Pancreas (tissue), 10 donors: ENCODE measurements around the gene CNTFR. TPM values are rescaled to one million over a fixed set of nuclear protein-coding genes. Genes with fewer than 3 reads are reported as not detected.

ENCODE experiments used
- ATAC-seq, 4 donors: fragments of 200-7000 bp; cut with Tn5 transposase; one replicate each; pipeline versions ENCODE4 v1.8.0 to v1.9.1; 2020; ENCODE audit warnings: mild to moderate bottlenecking in 4 of 4, moderate library complexity in 4 of 4
- DNase-seq, 6 donors: peaks; one replicate each; pipeline ENCODE4 v3.0.0-alpha.2; 2020
- FAIRE-seq: peaks from 2 replicates; lab custom pipeline; 2012; peaks lifted over from hg19 to GRCh38; lab: Jason Lieb, UNC
- H3K27ac ChIP-seq, 4 donors: fragments of 200-600 bp; sonication (generic); 1 replicate in 3 of 4; 2 replicates in 1 of 4; pipeline versions ENCODE4 v1.5.0 to v1.8.0; 2020
- H3K27me3 ChIP-seq, 4 donors: fragments of 200-600 bp; one replicate each; pipeline ENCODE4 v1.8.0; 2021
- H3K36me3 ChIP-seq, 3 donors: fragments of 200-600 bp; sonication (generic) in 1 of 3; one replicate each; pipeline versions ENCODE4 v1.5.0 to v1.8.0; 2020 to 2021
- H3K4me1 ChIP-seq, 3 donors: fragments of 200-600 bp; one replicate each; pipeline ENCODE4 v1.8.0; 2021
- H3K4me3 ChIP-seq, 4 donors: fragments of 200-600 bp; sonication (generic) in 2 of 4; one replicate each; pipeline versions ENCODE4 v1.5.0 to v1.8.0; 2020 to 2021
- H3K9me3 ChIP-seq, 4 donors: fragments of 200-600 bp; one replicate each; pipeline ENCODE4 v1.8.0; 2021
- WGBS, 2 donors: extraction: QIAGEN DNeasy Blood & Tissue Kit; methylation state at CpG; one replicate each; pipeline ENCODE4 v1.1.7; 2013; 5-methylcytosine and 5-hydroxymethylcytosine counted together
- intact Hi-C, 3 donors: fragments of 100-400 bp; cut with DNase I; formaldehyde crosslinking; loops; one replicate each; pipeline versions ENCODE4 v1.11.1 to v1.14.2; 2022
- polyA plus RNA-seq, 2 donors: library from polyadenylated mRNA; stranded (reverse); fragments of 200-250 nt; gene quantifications; one replicate each; pipeline ENCODE4 v1.2.3, GENCODE V29; 2013
- total RNA-seq, 6 donors: library from RNA; stranded (reverse); fragmentation: NEBNext Ultra II Directional in 4 of 6; extraction: Animal tissue kit (Norgen Biotek cat#: 25700) in 4 of 6; gene quantifications; one replicate each; pipeline versions ENCODE4 v1.2.1 to v1.2.4, GENCODE V29; 2021 to 2023
- TF ChIP-seq, protein P1 (sequence below), 4 donors: fragments of 200-600 bp; sonication (generic) in 3 of 4; IDR thresholded peaks; one replicate each; pipeline versions ENCODE4 v1.5.0 to v1.8.0; 2021; ENCODE audit warnings: antibody characterized with exemption in 4 of 4
- donor health status: healthy with polysubstance abuse.
- donor health status: DM: no; HTN: no; CAD: no; lungs with moderate emphysema.
- donor health status: DM: no; HTN: no; CAD: no.
- donor health status: control.
- donor health status: control.
- donor health status: Bipolar disorder and iron deficiency.
- donor health status: DM: yes; HTN: yes; CAD: no.
- donor health status: DM: no; HTN: no; CAD: no.
- donor health status: DM: no; HTN: no; CAD: no.
- donor health status: DM: yes; HTN: yes; CAD: no.

The CNTFR gene
- total and polyA plus RNA-seq, 8 donors = 0.12 to 2.6 (median 0.87) TPM; not detected in 1

DNA sequence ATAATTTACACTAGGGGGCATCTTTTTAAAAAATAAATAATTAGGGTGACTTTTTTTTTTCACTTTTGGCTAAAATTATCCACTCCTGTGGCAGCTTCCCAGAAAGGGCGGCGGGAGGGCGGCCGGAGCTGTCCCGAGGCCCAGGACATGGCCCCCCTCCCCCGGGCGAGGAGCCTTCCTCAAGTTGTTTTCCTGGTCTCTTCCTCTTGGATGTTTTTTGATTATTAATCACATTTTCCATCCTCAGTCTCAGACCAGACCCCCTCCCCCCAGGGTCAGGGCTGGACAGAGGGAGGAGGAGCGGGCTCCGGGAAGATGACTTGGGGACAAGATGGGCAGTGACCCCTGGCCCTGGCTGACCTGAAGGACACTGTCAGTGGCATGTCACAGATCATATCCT lies 4.7 kb upstream of the CNTFR start:
- Histone ChIP-seq H3K27me3 (peaks cover 0 to 5% (median 2%) of the 10 kb centered on the region in 4 donors), H3K4me3 (no peak overlapping the region), H3K27ac (no peak overlapping the region), H3K36me3 (no peaks in the 10 kb centered on the region), H3K9me3 (no peaks in the 10 kb centered on the region), H3K4me1 (peaks cover 0 to 3% (median 0%) of the 10 kb centered on the region in 3 donors)
- no peak for FAIRE-seq
- no peak for DNase-seq
- TF ChIP-seq, protein P1, sequence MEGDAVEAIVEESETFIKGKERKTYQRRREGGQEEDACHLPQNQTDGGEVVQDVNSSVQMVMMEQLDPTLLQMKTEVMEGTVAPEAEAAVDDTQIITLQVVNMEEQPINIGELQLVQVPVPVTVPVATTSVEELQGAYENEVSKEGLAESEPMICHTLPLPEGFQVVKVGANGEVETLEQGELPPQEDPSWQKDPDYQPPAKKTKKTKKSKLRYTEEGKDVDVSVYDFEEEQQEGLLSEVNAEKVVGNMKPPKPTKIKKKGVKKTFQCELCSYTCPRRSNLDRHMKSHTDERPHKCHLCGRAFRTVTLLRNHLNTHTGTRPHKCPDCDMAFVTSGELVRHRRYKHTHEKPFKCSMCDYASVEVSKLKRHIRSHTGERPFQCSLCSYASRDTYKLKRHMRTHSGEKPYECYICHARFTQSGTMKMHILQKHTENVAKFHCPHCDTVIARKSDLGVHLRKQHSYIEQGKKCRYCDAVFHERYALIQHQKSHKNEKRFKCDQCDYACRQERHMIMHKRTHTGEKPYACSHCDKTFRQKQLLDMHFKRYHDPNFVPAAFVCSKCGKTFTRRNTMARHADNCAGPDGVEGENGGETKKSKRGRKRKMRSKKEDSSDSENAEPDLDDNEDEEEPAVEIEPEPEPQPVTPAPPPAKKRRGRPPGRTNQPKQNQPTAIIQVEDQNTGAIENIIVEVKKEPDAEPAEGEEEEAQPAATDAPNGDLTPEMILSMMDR (IDR thresholded peaks at IDR 0.05) = no peak
- WGBS, 2 donors = 73 to 80% methylated on average over 9 of the region's 9 CpGs
- ATAC-seq = no peak
- intact Hi-C loops = loop anchor here in 2 of 3 donors (5.0 to 10.0 kb wide), 4 partner anchors 42 to 189 kb away; no protein-coding TSS in a partner anchor

DNA sequence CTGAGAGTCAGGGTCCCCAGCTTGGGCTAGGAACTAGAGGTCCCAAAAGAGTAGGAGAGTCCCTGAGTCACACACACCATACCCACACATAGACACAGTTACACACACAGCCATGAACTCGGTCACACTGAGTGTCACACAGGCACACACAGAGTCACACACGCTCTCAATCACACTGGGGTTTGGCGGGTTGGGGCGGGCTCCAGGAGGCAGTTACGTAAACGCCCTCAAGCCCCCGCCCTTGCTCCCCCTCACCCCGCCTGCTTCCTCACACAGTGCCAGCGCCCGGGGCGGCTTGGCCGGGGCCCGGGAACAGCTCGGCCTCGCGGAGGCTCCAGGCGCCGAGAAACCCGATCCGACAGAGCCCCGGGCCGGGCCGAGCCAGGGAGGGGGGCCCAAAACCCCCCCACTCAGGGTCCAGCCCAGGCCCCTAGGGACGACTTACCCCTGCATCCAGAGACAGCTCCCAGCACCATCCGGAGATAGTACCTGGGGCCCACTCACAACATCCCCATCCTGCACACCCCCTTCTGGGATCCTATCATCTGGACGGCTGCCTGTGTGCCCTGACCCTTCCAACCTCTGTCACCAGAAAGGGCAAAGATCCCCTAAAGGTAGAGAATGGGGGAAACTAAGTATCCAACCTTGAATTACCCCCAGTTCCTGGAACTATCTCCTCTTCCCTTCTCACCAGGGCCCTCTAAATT lies 3.5 kb upstream of the CNTFR start:
- no peak overlapping the region for H3K27ac ChIP-seq
- H3K36me3 ChIP-seq = no peaks in the 10 kb centered on the region
- H3K4me1 ChIP-seq = peaks cover 0 to 3% (median 0%) of the 10 kb centered on the region in 3 donors
- TF ChIP-seq, protein P1 (IDR thresholded peaks at IDR 0.05) = no peak
- peaks cover 0 to 13% (median 4%) of the 10 kb centered on the region in 4 donors for H3K27me3 ChIP-seq
- peak in 1 of 6 donors; percentile 25 for DNase-seq
- H3K4me3 ChIP-seq = no peak overlapping the region
- H3K9me3 ChIP-seq = no peaks in the 10 kb centered on the region
- no peak for FAIRE-seq
- ATAC-seq = peak; percentile 2 to 48 (median 20)
- 12 to 18% methylated on average over 26 of the region's 26 CpGs for WGBS, 2 donors
- intact Hi-C loops = loop anchor here in 2 of 3 donors (5.0 to 10.0 kb wide), 4 partner anchors 41 to 188 kb away; no protein-coding TSS in a partner anchor

GRCh38 chr9:34591917-34592866 lies 2.7 kb upstream of the CNTFR start:
- Histone ChIP-seq H3K27ac (no peak overlapping the region), H3K4me1 (peaks cover 0 to 3% (median 0%) of the 10 kb centered on the region in 3 donors), H3K36me3 (no peaks in the 10 kb centered on the region), H3K4me3 (no peak overlapping the region), H3K27me3 (peaks cover 0 to 18% (median 4%) of the 10 kb centered on the region in 4 donors), H3K9me3 (no peaks in the 10 kb centered on the region)
- TF ChIP-seq, protein P1 (IDR thresholded peaks at IDR 0.05) = peak in 1 of 4 donors; percentile 9
- no peak for FAIRE-seq
- DNase-seq = no peak
- 30 to 35% methylated on average over 16 of the region's 16 CpGs for WGBS, 2 donors
- ATAC-seq = no peak
- intact Hi-C loops = loop anchor here in 2 of 3 donors (5.0 to 10.0 kb wide), 4 partner anchors 40 to 187 kb away; no protein-coding TSS in a partner anchor

- ATAC-seq (peak; percentile 90 to 97 (median 94)), DNase-seq (peak; percentile 70 to 98 (median 86)), FAIRE-seq (no peak)
- Histone ChIP-seq H3K36me3 (no peaks in the 10 kb centered on the region), H3K27ac (no peak overlapping the region), H3K4me1 (peaks cover 0 to 3% (median 0%) of the 10 kb centered on the region in 3 donors), H3K27me3 (peaks cover 0 to 18% (median 4%) of the 10 kb centered on the region in 4 donors), H3K9me3 (no peaks in the 10 kb centered on the region), H3K4me3 (peak overlapping the region in 3 of 4 donors; percentile 5 to 33 (median 18))
- intact Hi-C loops = loop anchor here in 2 of 3 donors (5.0 to 10.0 kb wide), 4 partner anchors 39 to 187 kb away; no protein-coding TSS in a partner anchor
- WGBS, 2 donors = 4 to 7% methylated on average over 53 to 60 of the region's 60 CpGs
- TF ChIP-seq, protein P1 (IDR thresholded peaks at IDR 0.05) = peak; percentile 78 to 92 (median 88)
These were observed 1.9 kb upstream of the CNTFR start for GRCh38 chr9:34591248-34591916.
